Pericardium fibroblast (primary cell): ENCODE measurements around the gene DEFB112. TPM values are rescaled to one million over a fixed set of nuclear protein-coding genes. Genes with fewer than 3 reads are reported as not detected.

ENCODE experiments used
- total RNA-seq: library from RNA; depleted of rRNA; stranded (reverse); fragments of >200 nt; gene quantifications from 2 replicates; pipeline ENCODE4 v1.2.3, GENCODE V29; 2015

Gene DEFB112, protein sequence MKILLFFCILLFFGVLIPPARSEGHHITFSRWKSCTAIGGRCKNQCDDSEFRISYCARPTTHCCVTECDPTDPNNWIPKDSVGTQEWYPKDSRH
- not detected in 2 replicates for total RNA-seq

DNA sequence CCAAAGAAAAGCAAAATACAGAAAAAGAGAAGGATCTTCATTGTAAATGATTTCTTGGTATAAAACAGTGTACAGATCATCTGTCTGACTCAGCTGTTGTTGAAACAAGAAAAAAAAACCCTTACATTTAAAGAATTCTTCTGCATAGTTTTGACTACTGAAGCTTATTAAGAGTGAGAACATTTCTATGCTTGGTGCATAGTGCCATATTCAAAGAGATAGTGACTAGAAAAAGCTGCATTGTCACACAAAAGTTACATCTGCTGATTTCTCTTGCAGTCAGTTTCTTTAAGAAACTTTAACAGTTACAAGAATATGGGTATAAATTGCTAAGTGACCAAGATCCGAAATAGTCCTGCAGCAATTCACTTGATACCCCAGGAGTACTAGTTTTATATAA is at the start of gene DEFB112:
Gene DEFB112, minus strand, starts transcription at position 101 of the 400 bp plus-strand sequence. Its CDS starts 60 bp downstream, at position 41.

DNA sequence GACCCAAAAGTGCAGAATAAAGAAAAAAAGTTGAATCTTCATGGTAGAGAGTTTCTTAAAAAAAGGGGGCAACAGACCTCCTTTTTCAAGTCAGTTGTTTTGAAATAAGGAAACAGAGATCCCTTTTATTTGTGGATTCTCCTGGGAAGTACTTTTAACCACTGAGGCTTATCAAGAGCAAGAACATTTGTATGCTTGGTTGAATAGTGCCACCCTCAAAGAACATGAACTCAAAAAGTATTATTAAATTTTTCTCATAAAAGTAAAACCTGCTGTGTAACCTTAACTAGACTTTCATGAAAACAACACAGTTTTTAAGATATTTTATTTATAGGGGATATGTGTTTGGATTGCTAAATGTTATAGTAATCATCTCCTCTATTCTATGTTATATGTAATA is 27.8 kb downstream of the DEFB112 start, which contains the start of gene DEFB110:
Gene DEFB110, minus strand, starts transcription at position 101 of the 400 bp plus-strand sequence. Its CDS starts 59 bp downstream, at position 42.

Other genes with a start within 250 kb of the DEFB112 start
- gene CRISP1, start 183.4 kb downstream of the DEFB112 start, total RNA-seq = not detected in 2 replicates
- not detected in 2 replicates for gene DEFB114, start 85.8 kb downstream of the DEFB112 start, total RNA-seq
- gene DEFB113, start 80.3 kb downstream of the DEFB112 start, total RNA-seq = not detected in 2 replicates
- not detected in 2 replicates for gene DEFB110, start 27.9 kb downstream of the DEFB112 start, total RNA-seq